ENCODE results near the gene NCR3LG1. TPM values are rescaled to one million over a fixed set of nuclear protein-coding genes. Genes with fewer than 3 reads are reported as not detected.

Gene NCR3LG1
- total and polyA plus RNA-seq, 2 donors (not counting 1 experiment from before 2014, with no cell fraction given) = 0.12 to 0.64 TPM

GRCh38 chr11:17383461-17383860 lies 31.9 kb downstream of the NCR3LG1 start:
- CTCF ChIA-PET = interaction anchor here (0.7 to 4.6 kb wide), 26 partner anchors 8 to 585 kb away, joined by 3 to 116 read pairs (median 5); no protein-coding TSS in a partner anchor
- WGBS (ENCODE audit: insufficient coverage) = 100% methylated on average over 1 of the region's 1 CpG
- Mint-ChIP-seq H3K4me3 (no peak overlapping the region), H3K4me1 (peaks cover 2% of the 10 kb centered on the region), H3K27me3 (peaks cover 5% of the 10 kb centered on the region), H3K27ac (no peak overlapping the region), H3K9me3 (ENCODE audit: insufficient read depth) (no peaks in the 10 kb centered on the region)
- no peak for ATAC-seq (ENCODE audit: low read depth)
- no peak for DNase-seq
- no peaks in the 10 kb centered on the region for H3K36me3 ChIP-seq (replicated peaks in 1 of 2; ENCODE audit: control extremely low read depth in 1 of 2, control insufficient read depth in 1 of 2, extremely low read depth in 1 of 2, insufficient read depth in 2 of 2, low read length in 1 of 2)
- H3K4me3 ChIP-seq (ENCODE audit: control extremely low read depth in 1 of 5, extremely low read depth in 1 of 5, insufficient read depth in 1 of 5, low read depth in 2 of 5, low read length in 4 of 5) = no peak overlapping the region
- intact Hi-C loops (cut with micrococcal nuclease) = loop anchor here (5.0 to 10.0 kb wide), 2 partner anchors 594 to 631 kb away; partner anchors contain the start of gene SERGEF
- H3K9me3 ChIP-seq (ENCODE audit: control extremely low read depth in 1 of 3, control insufficient read depth in 2 of 3, insufficient read depth in 1 of 3, low read length in 2 of 3) = peaks cover 0 to 3% (median 0%) of the 10 kb centered on the region in 3 donors
- H3K79me2 ChIP-seq (ENCODE audit: control insufficient read depth, insufficient read depth, low read length) = no peaks in the 10 kb centered on the region
- H4K20me1 ChIP-seq (ENCODE audit: control insufficient read depth, insufficient read depth, low read length, poor library complexity, severe bottlenecking) = no peaks in the 10 kb centered on the region
- no peak overlapping the region for H2AFZ ChIP-seq (ENCODE audit: insufficient read depth, low read depth, low read length, poor library complexity, severe bottlenecking)
- H3K4me1 ChIP-seq (ENCODE audit: control insufficient read depth in 2 of 2, insufficient read depth in 2 of 2, low read length in 2 of 2) = peaks cover under 1 to 6% of the 10 kb centered on the region in 2 donors
- H3K9ac ChIP-seq (ENCODE audit: low read length) = no peak overlapping the region
- no peak overlapping the region for H3K27ac ChIP-seq (ENCODE audit: low read length in 2 of 2)
- H3K4me2 ChIP-seq (replicated peaks; ENCODE audit: low read depth, low read length, poor library complexity, severe bottlenecking) = no peak overlapping the region
- no peak for TF ChIP-seq CTCF (IDR thresholded peaks at IDR 0.05)
- no peak for TF ChIP-seq EZH2 (IDR thresholded peaks at IDR 0.05; ENCODE audit: borderline replicate concordance, insufficient read depth, low read depth, low read length, poor library complexity, severe bottlenecking)
- no peaks in the 10 kb centered on the region for H3K27me3 ChIP-seq (replicated peaks in 1 of 4; ENCODE audit: control extremely low read depth in 1 of 4, control insufficient read depth in 3 of 4, insufficient read depth in 4 of 4, low read length in 3 of 4)
- POLR2A ChIA-PET = no interaction called here

- POLR2A ChIA-PET = no interaction called here
- Histone ChIP-seq H3K4me1 (ENCODE audit: control insufficient read depth in 2 of 2, insufficient read depth in 2 of 2, low read length in 2 of 2) (peaks cover 4 to 10% of the 10 kb centered on the region in 2 donors), H3K9ac (ENCODE audit: low read length) (no peak overlapping the region), H3K27ac (ENCODE audit: low read length in 2 of 2) (no peak overlapping the region), H3K36me3 (replicated peaks in 1 of 2; ENCODE audit: control extremely low read depth in 1 of 2, control insufficient read depth in 1 of 2, extremely low read depth in 1 of 2, insufficient read depth in 2 of 2, low read length in 1 of 2) (no peaks in the 10 kb centered on the region), H3K79me2 (ENCODE audit: control insufficient read depth, insufficient read depth, low read length) (no peaks in the 10 kb centered on the region), H3K27me3 (replicated peaks in 1 of 4; ENCODE audit: control extremely low read depth in 1 of 4, control insufficient read depth in 3 of 4, insufficient read depth in 4 of 4, low read length in 3 of 4) (no peaks in the 10 kb centered on the region), H3K4me2 (replicated peaks; ENCODE audit: low read depth, low read length, poor library complexity, severe bottlenecking) (no peak overlapping the region), H2AFZ (ENCODE audit: insufficient read depth, low read depth, low read length, poor library complexity, severe bottlenecking) (no peak overlapping the region), H4K20me1 (ENCODE audit: control insufficient read depth, insufficient read depth, low read length, poor library complexity, severe bottlenecking) (no peaks in the 10 kb centered on the region), H3K4me3 (ENCODE audit: control extremely low read depth in 1 of 5, extremely low read depth in 1 of 5, insufficient read depth in 1 of 5, low read depth in 2 of 5, low read length in 4 of 5) (no peak overlapping the region), H3K9me3 (ENCODE audit: control extremely low read depth in 1 of 3, control insufficient read depth in 2 of 3, insufficient read depth in 1 of 3, low read length in 2 of 3) (no peaks in the 10 kb centered on the region)
- TF ChIP-seq EZH2 (IDR thresholded peaks at IDR 0.05; ENCODE audit: borderline replicate concordance, insufficient read depth, low read depth, low read length, poor library complexity, severe bottlenecking) = no peak
- peak; percentile 93 for TF ChIP-seq CTCF (IDR thresholded peaks at IDR 0.05)
- peaks cover 5% of the 10 kb centered on the region for H3K27me3 Mint-ChIP-seq
- WGBS (ENCODE audit: insufficient coverage) = 51% methylated on average over 5 of the region's 6 CpGs
- H3K4me3 Mint-ChIP-seq = no peak overlapping the region
- CTCF ChIA-PET = interaction anchor here (0.6 to 4.6 kb wide), 32 partner anchors 9 to 548 kb away, joined by 3 to 116 read pairs (median 5); no protein-coding TSS in a partner anchor
- H3K4me1 Mint-ChIP-seq = peaks cover 2% of the 10 kb centered on the region
- peak; percentile 85 for DNase-seq
- no peaks in the 10 kb centered on the region for H3K9me3 Mint-ChIP-seq (ENCODE audit: insufficient read depth)
- H3K27ac Mint-ChIP-seq = no peak overlapping the region
- peak; percentile 72 for ATAC-seq (ENCODE audit: low read depth)
- intact Hi-C loops (cut with micrococcal nuclease) = loop anchor here (1.0 to 10.0 kb wide), 4 partner anchors 30 to 631 kb away; partner anchors contain the start of gene SERGEF
Observed at GRCh38 chr11:17384002-17384511, 32.5 kb downstream of the NCR3LG1 start.
